ENCODE data around the gene UBN1.

DNA sequence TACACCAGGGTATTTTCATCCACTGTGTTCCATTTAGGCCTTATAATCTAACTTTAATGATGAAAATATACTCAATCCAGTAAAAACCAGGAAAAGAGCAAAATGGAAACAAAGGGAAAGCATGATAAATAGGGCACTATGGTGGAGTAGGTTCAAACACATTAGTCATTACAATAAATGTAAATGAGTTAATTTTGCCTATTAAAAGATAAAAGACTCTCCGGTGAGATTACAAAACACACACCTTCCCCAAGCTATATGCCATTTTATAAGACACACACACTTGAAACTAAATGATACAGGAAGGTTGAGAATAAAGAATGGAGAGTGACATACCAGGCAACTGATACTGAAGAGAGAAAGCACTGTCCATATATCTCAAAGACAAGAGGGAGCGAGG lies 79.6 kb downstream of the UBN1 start:
- no peak for TF ChIP-seq CTCF (IDR thresholded peaks at IDR 0.05; ENCODE audit: insufficient read depth, low read length, poor library complexity, severe bottlenecking)
- TF ChIP-seq EZH2phosphoT487 (conservative IDR thresholded peaks at IDR 0.05; ENCODE audit: low read length) = no peak

Measured in SU-DHL-6 (cell line).